GM04504 (cell line): ENCODE measurements around the gene CIP2A.
"Not testable (repeated sequence)": the region's sequence is repeated elsewhere in the genome, so short reads cannot be mapped to it uniquely, and the experiment has no call there.

Experiments used
- DNase-seq: peaks from one replicate; pipeline ENCODE4 v3.0.0-alpha.2; 2012; ENCODE audit warnings: low read depth

Gene CIP2A

GRCh38 chr3:108589081-108589997, at the start of gene CIP2A, which contains the start of gene DZIP3:
TSS of gene CIP2A (minus strand) at chr3:108589438. CDS start at chr3:108589375, 63 bp downstream.
TSS of gene DZIP3 (plus strand) at chr3:108589722. CDS start at chr3:108605407, 15,685 bp downstream.
- peak; percentile 85 for DNase-seq

GRCh38 chr3:108629974-108630373, 40.7 kb upstream of the CIP2A start:
- DNase-seq, result no peak

GRCh38 chr3:108623504-108623903, 34.3 kb upstream of the CIP2A start:
- no peak for DNase-seq

- no peak for DNase-seq
Measured at GRCh38 chr3:108620250-108620649, 31.0 kb upstream of the CIP2A start.

GRCh38 chr3:108616090-108616489, 26.9 kb upstream of the CIP2A start:
- not testable (repeated sequence) for DNase-seq

GRCh38 chr3:108610651-108611050, 21.4 kb upstream of the CIP2A start:
- no peak for DNase-seq

- no peak for DNase-seq
Measured at GRCh38 chr3:108608750-108609149, 19.5 kb upstream of the CIP2A start.

GRCh38 chr3:108605491-108605890, 16.3 kb upstream of the CIP2A start:
- no peak for DNase-seq

GRCh38 chr3:108605028-108605427, 15.8 kb upstream of the CIP2A start:
- DNase-seq, result no peak

- no peak for DNase-seq
Measured at GRCh38 chr3:108603691-108604090, 14.5 kb upstream of the CIP2A start.

- DNase-seq, result no peak
Measured at GRCh38 chr3:108602935-108603294, 13.7 kb upstream of the CIP2A start.

GRCh38 chr3:108602249-108602934, 13.2 kb upstream of the CIP2A start:
- DNase-seq, result no peak

- DNase-seq, result no peak
Measured at GRCh38 chr3:108599677-108600409, 10.6 kb upstream of the CIP2A start.

- DNase-seq, result no peak
Measured at GRCh38 chr3:108598375-108598774, 9.1 kb upstream of the CIP2A start.

- no peak for DNase-seq
Measured at GRCh38 chr3:108595321-108595720, 6.1 kb upstream of the CIP2A start.

- no peak for DNase-seq
Measured at GRCh38 chr3:108590460-108590859, 1.2 kb upstream of the CIP2A start.

GRCh38 chr3:108589998-108590323, 723 bp upstream of the CIP2A start:
- DNase-seq, result no peak

- no peak for DNase-seq
Measured at GRCh38 chr3:108588601-108589000, 637 bp downstream of the CIP2A start.

- DNase-seq, result no peak
Measured at GRCh38 chr3:108578064-108578463, 11.2 kb downstream of the CIP2A start.

- DNase-seq, result no peak
Measured at GRCh38 chr3:108569336-108569735, 19.9 kb downstream of the CIP2A start.

- no peak for DNase-seq
Measured at GRCh38 chr3:108566599-108566998, 22.6 kb downstream of the CIP2A start.

GRCh38 chr3:108565506-108565905, 23.7 kb downstream of the CIP2A start:
- DNase-seq, result no peak

GRCh38 chr3:108564564-108564963, 24.7 kb downstream of the CIP2A start:
- DNase-seq, result no peak
